Measurements from ENCODE around the gene SPHKAP.
"Not testable (repeated sequence)": the region's sequence is repeated elsewhere in the genome, so short reads cannot be mapped to it uniquely, and the experiment has no call there.

SPHKAP gene

GRCh38 chr2:228094377-228094921 is 87.0 kb downstream of the SPHKAP start:
- no peak for DNase-seq (ENCODE audit: low spot score)

- no peak for DNase-seq (ENCODE audit: low spot score)
These were observed 89.4 kb downstream of the SPHKAP start for GRCh38 chr2:228092056-228092455.

DNA sequence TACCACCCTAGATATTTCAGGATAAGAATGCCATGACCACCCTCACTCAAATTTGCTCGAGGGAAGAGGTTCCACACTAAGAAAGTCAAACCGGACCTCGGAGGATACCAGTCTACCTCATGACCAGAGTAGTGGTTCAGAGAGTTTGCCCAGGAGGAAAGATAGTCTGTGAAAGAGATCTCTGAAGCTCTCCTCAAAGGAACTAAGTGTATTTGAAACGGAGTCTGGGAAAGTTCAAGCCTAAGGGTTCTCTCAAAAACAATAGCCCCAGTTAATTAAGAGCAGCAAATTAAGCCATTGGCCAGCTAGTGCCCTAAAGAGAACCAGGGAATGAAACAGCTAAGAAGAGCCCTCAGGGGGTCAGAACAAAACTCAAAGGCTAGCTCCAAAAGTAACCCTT is 94.9 kb downstream of the SPHKAP start:
- DNase-seq (ENCODE audit: low spot score): no peak

GRCh38 chr2:228084717-228085116 is 96.8 kb downstream of the SPHKAP start:
- no peak for DNase-seq (ENCODE audit: low spot score)

- DNase-seq (ENCODE audit: low spot score): no peak
These were observed 98.4 kb downstream of the SPHKAP start for GRCh38 chr2:228083131-228083530.

DNA sequence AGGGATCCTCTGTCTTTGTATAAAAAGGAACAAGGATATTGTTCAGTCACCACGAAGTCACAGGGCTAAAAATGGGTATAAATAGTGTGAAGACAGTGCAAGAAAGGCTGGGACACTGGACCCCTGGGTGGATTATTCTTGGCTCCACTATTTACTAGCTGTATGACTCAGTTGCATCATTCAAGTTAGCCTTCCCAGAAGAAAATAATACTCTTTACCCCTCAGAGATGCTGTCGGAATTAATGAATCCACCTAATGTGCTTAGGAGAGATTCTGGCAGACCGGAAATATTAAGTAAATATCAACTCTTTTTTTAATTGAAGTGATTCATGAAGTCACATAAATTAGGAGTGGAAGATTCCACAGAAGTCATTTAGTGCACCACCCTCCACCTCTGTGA is 98.9 kb downstream of the SPHKAP start:
- no peak for DNase-seq (ENCODE audit: low spot score)

- DNase-seq (ENCODE audit: low spot score): no peak
These were observed 102.3 kb downstream of the SPHKAP start for GRCh38 chr2:228079194-228079593.

- not testable (repeated sequence) for DNase-seq (ENCODE audit: low spot score)
These were observed 104.8 kb downstream of the SPHKAP start for GRCh38 chr2:228076695-228077094.

DNA sequence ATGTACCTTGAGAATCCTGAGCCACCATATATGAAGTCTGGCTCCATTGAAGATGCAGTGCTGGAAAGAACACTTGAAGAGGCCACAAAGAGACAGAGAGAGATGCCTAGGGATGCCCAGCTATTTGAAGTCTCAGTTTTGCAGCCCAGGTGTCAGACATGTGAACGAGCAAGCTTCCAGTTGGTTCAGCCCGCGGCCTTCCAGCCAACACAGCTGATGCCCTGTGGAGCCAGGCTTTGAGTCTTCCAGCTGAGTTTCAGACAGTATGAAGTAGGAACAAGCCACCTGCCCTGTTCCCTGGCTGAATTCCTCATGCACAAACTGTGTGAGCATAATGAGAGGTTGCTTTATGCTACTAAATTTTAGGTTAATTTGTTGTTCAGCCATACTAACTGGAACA is 108.8 kb downstream of the SPHKAP start:
- no peak for DNase-seq (ENCODE audit: low spot score)

- no peak for DNase-seq (ENCODE audit: low spot score)
These were observed 114.2 kb downstream of the SPHKAP start for GRCh38 chr2:228067309-228067708.

DNA sequence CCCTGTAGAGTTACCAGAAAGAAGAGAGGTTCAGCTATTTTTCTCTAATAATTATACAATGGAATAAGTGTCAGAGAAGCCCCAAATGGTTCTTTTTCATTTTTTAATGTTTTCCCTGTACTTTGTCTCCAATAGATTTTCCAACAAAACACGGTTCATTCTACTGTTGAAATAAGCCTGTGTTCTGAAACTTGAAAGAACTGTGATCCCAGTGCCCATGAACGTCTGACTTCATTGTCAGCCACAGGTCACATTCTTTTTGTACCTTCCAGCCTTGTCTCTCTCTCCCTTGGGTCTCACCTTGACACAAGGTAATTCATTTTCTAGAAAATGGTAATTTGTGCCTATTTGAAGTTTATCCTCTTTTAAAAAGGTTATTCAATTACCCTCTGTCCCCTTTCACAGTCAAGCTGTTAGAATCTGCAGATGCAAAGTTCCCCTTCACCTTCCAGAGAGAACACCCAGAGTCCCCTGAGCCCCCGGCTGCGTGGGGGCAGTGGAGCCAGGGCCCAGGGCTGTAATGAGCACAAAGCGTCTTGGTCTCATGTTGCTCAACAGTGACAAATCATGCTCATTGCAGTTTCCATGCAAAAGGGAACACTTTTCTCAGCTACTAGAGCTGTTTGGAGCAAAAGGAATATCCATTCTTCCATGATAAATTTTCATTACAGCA is 115.2 kb downstream of the SPHKAP start:
- DNase-seq (ENCODE audit: low spot score): no peak

DNA sequence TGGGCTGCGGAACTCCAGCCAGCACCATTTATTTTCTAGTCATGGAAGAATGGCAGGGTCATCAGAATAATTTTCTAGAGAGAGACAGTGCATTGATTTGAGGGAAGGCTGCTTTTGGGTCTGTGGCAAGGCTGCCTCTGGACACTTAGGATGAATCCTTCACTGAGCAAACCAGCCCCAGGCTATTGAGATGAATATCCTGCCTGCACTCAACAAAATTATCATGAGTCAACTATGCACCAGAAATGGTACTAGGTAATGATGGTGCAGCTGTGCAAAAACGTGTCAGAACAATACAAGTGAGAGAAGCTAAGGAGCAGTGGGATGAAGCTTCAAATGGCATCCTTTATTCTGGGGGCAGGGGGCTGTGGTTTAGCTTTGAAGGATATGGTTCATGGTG is 115.8 kb downstream of the SPHKAP start:
- no peak for DNase-seq (ENCODE audit: low spot score)

- no peak for DNase-seq (ENCODE audit: low spot score)
These were observed 116.6 kb downstream of the SPHKAP start for GRCh38 chr2:228064796-228065315.

GRCh38 chr2:228064024-228064423 is 117.5 kb downstream of the SPHKAP start:
- no peak for DNase-seq (ENCODE audit: low spot score)

DNA sequence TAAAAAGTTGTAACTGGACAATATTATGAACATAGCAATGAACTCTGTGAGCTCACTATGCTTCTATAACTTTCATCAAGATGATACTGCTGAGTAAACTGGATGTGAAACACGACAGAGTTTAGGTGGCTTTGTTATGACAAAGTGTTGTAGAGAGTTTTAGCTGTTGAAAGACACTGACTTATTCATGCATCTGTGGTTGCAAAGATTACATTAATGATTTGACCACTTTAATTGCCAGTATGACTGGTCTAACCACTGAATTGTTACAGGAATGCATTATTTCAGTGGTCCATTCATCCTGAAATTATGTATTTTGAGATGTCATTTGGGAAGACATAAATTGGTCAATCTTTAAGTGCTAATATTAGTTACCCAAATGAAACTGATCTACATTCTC is 117.9 kb downstream of the SPHKAP start:
- no peak for DNase-seq (ENCODE audit: low spot score)

GRCh38 chr2:228059735-228060134 is 121.8 kb downstream of the SPHKAP start:
- DNase-seq (ENCODE audit: low spot score): no peak

GRCh38 chr2:228056293-228057097 is 125.0 kb downstream of the SPHKAP start:
- DNase-seq (ENCODE audit: low spot score): no peak

GRCh38 chr2:228048838-228049490 is 132.5 kb downstream of the SPHKAP start:
- peak; percentile 20 for DNase-seq (ENCODE audit: low spot score)

- DNase-seq (ENCODE audit: low spot score): no peak
These were observed 140.5 kb downstream of the SPHKAP start for GRCh38 chr2:228040995-228041394.

- DNase-seq (ENCODE audit: low spot score): no peak
These were observed 141.5 kb downstream of the SPHKAP start for GRCh38 chr2:228039752-228040534.

DNA sequence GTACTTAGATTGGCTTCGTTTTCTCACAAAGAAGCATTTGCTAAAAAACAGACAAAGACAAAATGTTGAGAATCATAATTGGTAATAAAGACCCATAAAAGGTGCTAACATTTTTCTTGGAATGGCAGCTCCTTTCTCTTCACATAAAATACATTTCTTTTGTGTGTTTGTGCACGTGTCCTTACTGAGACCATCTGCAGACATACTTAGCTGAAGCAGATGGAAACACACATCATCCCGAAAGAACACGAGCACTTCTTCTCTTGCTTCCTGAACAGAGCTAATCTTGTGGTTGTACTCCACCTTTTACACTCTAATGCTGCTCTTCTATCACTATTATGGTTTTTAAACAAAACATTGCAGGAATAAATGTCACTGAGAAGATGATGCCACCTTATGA is 142.5 kb downstream of the SPHKAP start:
- no peak for DNase-seq (ENCODE audit: low spot score)

DNA sequence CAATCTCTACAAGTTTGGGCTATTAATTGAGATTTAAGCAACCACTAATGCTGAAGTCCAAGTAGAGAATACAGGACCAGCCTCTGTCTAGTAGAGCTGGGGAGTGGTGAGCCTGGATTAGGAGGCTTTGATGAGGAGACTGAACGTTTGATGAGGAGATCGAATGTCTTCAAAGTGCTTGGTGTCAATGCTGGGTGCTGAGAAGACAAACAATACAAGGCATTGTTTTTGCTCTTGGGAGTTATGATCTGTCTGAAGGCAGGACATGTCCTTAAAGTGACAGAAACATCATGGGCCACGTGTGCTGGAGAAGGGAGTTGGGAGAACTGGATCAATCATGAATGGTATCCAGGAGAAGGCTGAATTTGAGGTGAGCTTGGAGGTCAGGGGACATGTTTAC is 143.6 kb downstream of the SPHKAP start:
- no peak for DNase-seq (ENCODE audit: low spot score)

Data from hepatic stellate cell (primary cell).